Measurements from ENCODE around the gene SRPK2. TPM values are rescaled to one million over a fixed set of nuclear protein-coding genes. Genes with fewer than 3 reads are reported as not detected.
"Not testable (repeated sequence)": the region's sequence is repeated elsewhere in the genome, so short reads cannot be mapped to it uniquely, and the experiment has no call there.

SRPK2 gene
- total RNA-seq, 1 experiment from 2014 or later: 21.6 TPM

GRCh38 chr7:105360149-105360548 is 28.6 kb downstream of the SRPK2 start:
- POLR2A ChIA-PET (ENCODE audit: unreplicated experiment); ATAC-seq; H3K27ac ChIP-seq (ENCODE audit: low read length); H3K4me2 ChIP-seq (ENCODE audit: low read length); H3K27me3 ChIP-seq (ENCODE audit: low read length); H3F3A ChIP-seq (ENCODE audit: low read length, unreplicated experiment); H3K9me3 ChIP-seq (ENCODE audit: low read length); H3K4me1 ChIP-seq (ENCODE audit: insufficient read depth, low read length); DNase-seq; BruUV-seq (replicated peaks); intact Hi-C loops (cut with micrococcal nuclease); H3K4me3 ChIP-seq (ENCODE audit: low read length); H3K9ac ChIP-seq (ENCODE audit: low read length); H4K20me1 ChIP-seq (ENCODE audit: low read length); CTCF ChIA-PET; H2AFZ ChIP-seq (ENCODE audit: low read length); H3K9me2 ChIP-seq (replicated peaks; ENCODE audit: low read length); H3K36me3 ChIP-seq (ENCODE audit: low read depth, low read length): not testable (repeated sequence)
- peaks cover 38% of the 10 kb centered on the region for H3K79me2 ChIP-seq (ENCODE audit: low read length)

- CTCF ChIA-PET: no interaction called here
Observed at GRCh38 chr7:105355701-105356100, 33.0 kb downstream of the SRPK2 start.

GRCh38 chr7:105354383-105354782 is 34.3 kb downstream of the SRPK2 start:
- 0 out of 2 replicates have a peak, but pooled peaks cover 3% of the 10 kb centered on the region for H4K20me1 ChIP-seq (ENCODE audit: low read length)
- DNase-seq (peak; percentile 9), ATAC-seq (peak; percentile 17)
- no peak for TF ChIP-seq EZH2phosphoT487 (IDR thresholded peaks at IDR 0.05; ENCODE audit: borderline replicate concordance, low read length)
- TF ChIP-seq CTCF (conservative IDR thresholded peaks at IDR 0.05; ENCODE audit: low read depth, low read length): no peak
- TF ChIP-seq EZH2 (IDR thresholded peaks at IDR 0.05; ENCODE audit: low read length, unreplicated experiment): no peak
- no peak overlapping the region for H2AFZ ChIP-seq (ENCODE audit: low read length)
- H3K9me2 ChIP-seq (replicated peaks; ENCODE audit: low read length): no peaks in the 10 kb centered on the region
- no peak overlapping the region for H3K9ac ChIP-seq (ENCODE audit: low read length)
- H3K36me3 ChIP-seq (ENCODE audit: low read depth, low read length): no peaks in the 10 kb centered on the region
- H3K4me1 ChIP-seq (ENCODE audit: insufficient read depth, low read length): peaks cover 3% of the 10 kb centered on the region; the same call in 1 of the 2 replicates
- POLR2A ChIA-PET (ENCODE audit: unreplicated experiment): no interaction called here
- peaks cover 76% of the 10 kb centered on the region for H3K79me2 ChIP-seq (ENCODE audit: low read length)
- H3K27me3 ChIP-seq (ENCODE audit: low read length): no peaks in the 10 kb centered on the region
- H3F3A ChIP-seq (ENCODE audit: low read length, unreplicated experiment): no peaks in the 10 kb centered on the region
- H3K27ac ChIP-seq (ENCODE audit: low read length): no peak overlapping the region
- no peaks in the 10 kb centered on the region for H3K9me3 ChIP-seq (ENCODE audit: low read length)
- BruUV-seq (replicated peaks): no TSS peak
- CTCF ChIA-PET: no interaction called here
- intact Hi-C loops (cut with micrococcal nuclease): no loop called here
- no peak overlapping the region for H3K4me2 ChIP-seq (ENCODE audit: low read length)
- no peak overlapping the region for H3K4me3 ChIP-seq (ENCODE audit: low read length)

More at GRCh38 chr7:105355701-105356100, 33.0 kb downstream of the SRPK2 start:
- Histone ChIP-seq H3K9me3 (ENCODE audit: low read length) (no peaks in the 10 kb centered on the region), H3F3A (ENCODE audit: low read length, unreplicated experiment) (no peaks in the 10 kb centered on the region), H3K79me2 (ENCODE audit: low read length) (peaks cover 70% of the 10 kb centered on the region), H3K27ac (ENCODE audit: low read length) (no peak overlapping the region), H3K4me3 (ENCODE audit: low read length) (no peak overlapping the region), H3K27me3 (ENCODE audit: low read length) (no peaks in the 10 kb centered on the region), H3K4me1 (ENCODE audit: insufficient read depth, low read length) (peaks cover 3% of the 10 kb centered on the region; the same call in 1 of the 2 replicates), H4K20me1 (ENCODE audit: low read length) (0 out of 2 replicates have a peak, but pooled peaks cover 3% of the 10 kb centered on the region), H3K9ac (ENCODE audit: low read length) (no peak overlapping the region), H3K4me2 (ENCODE audit: low read length) (no peak overlapping the region), H2AFZ (ENCODE audit: low read length) (no peak overlapping the region), H3K36me3 (ENCODE audit: low read depth, low read length) (no peaks in the 10 kb centered on the region), H3K9me2 (replicated peaks; ENCODE audit: low read length) (no peaks in the 10 kb centered on the region)
- ATAC-seq: no peak
- POLR2A ChIA-PET (ENCODE audit: unreplicated experiment): interaction anchor here (0.7 kb wide), 1 partner anchor 20 kb away, joined by 4 read pairs; no protein-coding TSS in a partner anchor
- no TSS peak for BruUV-seq (replicated peaks)
- intact Hi-C loops (cut with micrococcal nuclease): no loop called here
- TF ChIP-seq EZH2 (IDR thresholded peaks at IDR 0.05; ENCODE audit: low read length, unreplicated experiment) (no peak), EZH2phosphoT487 (IDR thresholded peaks at IDR 0.05; ENCODE audit: borderline replicate concordance, low read length) (no peak), CTCF (conservative IDR thresholded peaks at IDR 0.05; ENCODE audit: low read depth, low read length) (no peak)
- DNase-seq: no peak

Data from PC-3 (cell line).